ENCODE data around the gene KDM1B. TPM values are rescaled to one million over a fixed set of nuclear protein-coding genes. Genes with fewer than 3 reads are reported as not detected.

Gene KDM1B
- total and polyA plus RNA-seq, 2 of the 8 experiments (the other 6 are each of a cell fraction or from before 2014, with no cell fraction given) = 3.7 to 7.5 TPM

- DNase-seq (ENCODE audit: low read depth in 1 of 2, low spot score in 2 of 2) (no peak), FAIRE-seq (no peak)
- no peak overlapping the region for H2BK20ac ChIP-seq (ENCODE audit: low read length)
- H3K79me2 ChIP-seq (ENCODE audit: control insufficient read depth in 1 of 2, insufficient read depth in 2 of 2, low read length in 2 of 2) = peaks cover 0 to under 1% of the 10 kb centered on the region in 2 experiments; a peak in 1 of 4 replicates
- no peak overlapping the region for H3K27ac ChIP-seq (ENCODE audit: low read depth, low read length)
- no peaks in the 10 kb centered on the region; a peak in 1 of 7 replicates for H3K27me3 ChIP-seq (replicated peaks in 1 of 4; ENCODE audit: control insufficient read depth in 3 of 4, extremely low read depth in 1 of 4, insufficient read depth in 3 of 4, low read length in 3 of 4)
- H2BK120ac ChIP-seq (replicated peaks; ENCODE audit: low read depth, low read length) = no peak overlapping the region
- no peak overlapping the region for H3K56ac ChIP-seq (replicated peaks; ENCODE audit: insufficient read length, low read depth, low read length)
- H3K36me3 ChIP-seq (ENCODE audit: control insufficient read depth in 2 of 4, insufficient read depth in 4 of 4, low read length in 3 of 4) = no peaks in the 10 kb centered on the region
- H3K9ac ChIP-seq (replicated peaks in 1 of 4; ENCODE audit: extremely low read depth in 1 of 4, low read depth in 3 of 4, low read length in 3 of 4) = no peak overlapping the region
- no peaks in the 10 kb centered on the region for H3K79me1 ChIP-seq (ENCODE audit: low read depth, low read length)
- peaks cover 2% of the 10 kb centered on the region; the same call in 1 of the 2 replicates for H3K23me2 ChIP-seq (ENCODE audit: low read depth, low read length)
- no peak for TF ChIP-seq KDM4A (IDR thresholded peaks at IDR 0.05; ENCODE audit: low read depth, low read length, severe bottlenecking)
- no peak for TF ChIP-seq USF2 (IDR thresholded peaks at IDR 0.05; ENCODE audit: low read length)
- TF ChIP-seq GTF2F1 (IDR thresholded peaks at IDR 0.05; ENCODE audit: borderline replicate concordance, low read depth, low read length) = no peak
- no peak for TF ChIP-seq TAF7 (optimal IDR thresholded peaks at IDR 0.05; ENCODE audit: borderline replicate concordance, low read depth, low read length)
- TF ChIP-seq SRF (IDR thresholded peaks at IDR 0.05; ENCODE audit: low read depth, low read length) = no peak
- no peak for TF ChIP-seq ATF3 (IDR thresholded peaks at IDR 0.05; ENCODE audit: insufficient read depth, low read depth, low read length)
- TF ChIP-seq E2F6 (IDR thresholded peaks at IDR 0.05) = no peak
- no peak for TF ChIP-seq MAFK (IDR thresholded peaks at IDR 0.05; ENCODE audit: low read depth, low read length)
- TF ChIP-seq POU5F1 (IDR thresholded peaks at IDR 0.05; ENCODE audit: low read depth, low read length) = no peak
- no peak for TF ChIP-seq SIX5 (IDR thresholded peaks at IDR 0.05; ENCODE audit: low read depth, low read length)
- H2BK5ac ChIP-seq (ENCODE audit: low read depth, low read length) = no peak overlapping the region
- no peak overlapping the region for H3K4me2 ChIP-seq (ENCODE audit: insufficient read depth in 1 of 2, low read depth in 2 of 2, low read length in 2 of 2)
- H4K20me1 ChIP-seq (replicated peaks in 1 of 2; ENCODE audit: control insufficient read depth in 1 of 2, insufficient read depth in 2 of 2, low read length in 2 of 2) = no peaks in the 10 kb centered on the region
- no peak overlapping the region for H2AFZ ChIP-seq (ENCODE audit: low read length)
- CTCF ChIA-PET (ENCODE audit: partially characterized antibody) = interaction anchor here (1.1 kb wide), 1 partner anchor 236 kb away, joined by 3 read pairs; no protein-coding TSS in a partner anchor
- H3K14ac ChIP-seq (ENCODE audit: insufficient read length) = no peak overlapping the region
- H3K9me3 ChIP-seq (ENCODE audit: insufficient read depth in 2 of 2, low read depth in 1 of 2, low read length in 1 of 2) = no peaks in the 10 kb centered on the region
- no peak overlapping the region for H3K18ac ChIP-seq (ENCODE audit: extremely low read depth, low read length)
- peaks cover 0 to 10% (median 2%) of the 10 kb centered on the region in 4 experiments; a peak in 4 of 7 replicates for H3K4me1 ChIP-seq (replicated peaks in 1 of 4; ENCODE audit: control insufficient read depth in 3 of 4, insufficient read depth in 4 of 4, low read length in 3 of 4)
- no peak overlapping the region for H3K4ac ChIP-seq (replicated peaks; ENCODE audit: insufficient read length, low read depth, low read length)
- H4K8ac ChIP-seq (ENCODE audit: extremely low read depth, insufficient read depth, low read length) = no peak overlapping the region
- POLR2A ChIA-PET (ENCODE audit: partially characterized antibody) = interaction anchor here (0.9 kb wide), 1 partner anchor 33 kb away, joined by 4 read pairs; no protein-coding TSS in a partner anchor
- no peak overlapping the region for H2BK12ac ChIP-seq (ENCODE audit: low read depth, low read length)
- no peak overlapping the region for H3K23ac ChIP-seq (ENCODE audit: insufficient read length)
- H4K91ac ChIP-seq (replicated peaks; ENCODE audit: insufficient read length, low read length) = no peak overlapping the region
- no peak overlapping the region for H3K4me3 ChIP-seq (ENCODE audit: extremely low read depth in 1 of 4, insufficient read depth in 2 of 4, low read depth in 3 of 4, low read length in 4 of 4)
- H2BK15ac ChIP-seq (ENCODE audit: low read length) = no peak overlapping the region
- no peak overlapping the region for H4K5ac ChIP-seq (ENCODE audit: insufficient read length, low read depth, low read length)
- H2AK5ac ChIP-seq (ENCODE audit: low read depth, low read length) = no peak overlapping the region
- 82% methylated on average over 3 of the region's 3 CpGs; no CpG with 5 or more reads in 1 of the 2 experiments for WGBS, 2 experiments (ENCODE audit: extremely low coverage in 1 of 2, insufficient coverage in 1 of 2, insufficient read length in 1 of 2, insufficient replicate concordance in 2 of 2, low coverage in 1 of 2, low lambda C conversion rate in 2 of 2, missing lambda C conversion rate in 1 of 2)
Measured at GRCh38 chr6:18269253-18269652, 114.0 kb downstream of the KDM1B start.
